Posterior cingulate gyrus (tissue), 11 donors: ENCODE measurements around the gene RPE.
A peak's percentile ranks its signal among the peaks of the same experiment; 100 is the strongest.

Source experiments
- DNase-seq, 10 donors: peaks; one replicate each; pipeline versions ENCODE4 v3.0.0 to v3.0.0-alpha.2; 2020 to 2021; ENCODE audit warnings: mixed read lengths in 3 of 10
- intact Hi-C: fragments of 100-400 bp; cut with DNase I; formaldehyde crosslinking; loops from one replicate; pipeline ENCODE4 v1.15.1; 2023

The RPE gene

DNA sequence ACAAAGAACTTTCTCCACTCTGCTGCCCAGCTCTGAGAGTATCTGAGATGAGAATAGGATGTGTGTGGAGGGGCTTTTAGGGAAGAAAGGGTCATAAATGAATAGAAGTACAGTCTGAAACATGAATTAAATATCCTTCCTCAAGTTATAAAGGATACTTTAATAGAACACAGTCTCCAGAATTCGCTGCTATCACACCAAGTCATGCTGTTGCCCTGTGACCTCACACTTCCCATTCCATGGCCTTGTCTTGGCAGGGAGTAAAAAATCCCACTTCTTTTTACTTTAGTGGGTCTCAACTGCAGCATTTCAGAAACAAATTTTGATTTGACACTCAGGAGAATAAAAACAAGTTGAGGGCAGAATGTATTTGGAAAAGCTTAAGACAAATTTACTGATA, 3.8 kb upstream of the RPE start:
- intact Hi-C loops, result no loop called here
- DNase-seq, result no peak

DNA sequence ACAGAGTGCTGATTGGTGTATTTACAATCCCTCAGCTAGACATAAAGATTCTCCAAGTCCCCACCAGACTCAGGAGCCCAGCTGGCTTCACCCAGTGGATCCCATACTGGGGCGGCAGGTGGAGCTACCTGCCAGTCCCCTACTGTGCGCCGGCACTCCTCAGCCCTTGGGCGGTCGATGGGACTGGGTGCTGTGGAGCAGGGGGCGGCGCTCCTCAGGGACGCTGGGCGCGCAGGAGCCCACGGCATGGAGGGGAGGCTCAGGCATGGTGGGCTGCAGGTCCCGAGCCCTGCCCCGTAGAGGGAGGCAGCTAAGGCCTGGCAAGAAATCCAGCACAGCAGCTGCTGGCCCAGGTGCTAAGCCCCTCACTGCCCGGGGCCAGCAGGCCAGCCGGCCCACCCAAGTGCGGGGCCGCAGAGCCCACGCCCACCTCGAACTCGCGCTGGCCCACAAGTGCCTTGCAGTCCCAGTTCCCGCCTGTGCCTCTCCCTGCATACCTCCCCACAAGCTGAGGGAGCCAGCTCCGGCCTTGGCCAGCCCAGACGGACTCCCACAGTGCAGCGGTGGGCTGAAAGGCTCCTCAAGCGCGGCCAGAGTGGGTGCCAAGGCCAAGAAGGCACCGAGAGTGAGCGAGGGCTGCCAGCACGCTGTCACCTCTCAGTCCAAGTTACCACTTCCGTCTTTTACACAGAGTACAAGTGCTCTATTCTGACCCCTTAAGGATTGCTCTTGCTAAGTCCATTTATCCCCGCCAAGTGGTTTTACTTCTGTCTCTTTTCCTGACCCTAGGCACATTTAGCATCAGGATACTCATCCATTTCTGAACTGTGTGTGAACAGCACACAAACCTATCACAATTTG, 1.7 kb upstream of the RPE start:
- intact Hi-C loops, result loop anchor here (1.0 kb wide), 1 partner anchor 170 kb away; no protein-coding TSS in a partner anchor
- peak in 2 of 10 donors; percentile 70 to 77 for DNase-seq

DNA sequence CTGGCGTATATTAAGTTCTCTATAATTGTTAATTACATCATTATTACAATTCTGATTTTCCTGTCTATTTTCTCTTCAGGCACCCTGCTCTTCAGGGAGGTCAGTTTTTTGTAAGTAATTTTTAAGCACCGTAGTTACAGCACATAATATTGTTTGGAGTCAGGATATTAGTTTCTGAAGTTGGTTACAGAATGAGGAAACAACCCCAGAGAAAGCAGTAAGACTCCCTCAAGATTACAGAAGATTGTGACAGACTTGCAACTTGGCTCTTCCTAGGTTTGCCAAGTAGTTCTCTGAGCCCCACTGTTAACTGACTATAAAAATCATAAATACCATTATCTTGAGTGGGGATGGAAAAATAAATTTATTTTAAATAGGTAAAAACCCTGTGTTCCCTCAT, 921 bp downstream of the RPE start:
- intact Hi-C loops, result no loop called here
- no peak for DNase-seq

DNA sequence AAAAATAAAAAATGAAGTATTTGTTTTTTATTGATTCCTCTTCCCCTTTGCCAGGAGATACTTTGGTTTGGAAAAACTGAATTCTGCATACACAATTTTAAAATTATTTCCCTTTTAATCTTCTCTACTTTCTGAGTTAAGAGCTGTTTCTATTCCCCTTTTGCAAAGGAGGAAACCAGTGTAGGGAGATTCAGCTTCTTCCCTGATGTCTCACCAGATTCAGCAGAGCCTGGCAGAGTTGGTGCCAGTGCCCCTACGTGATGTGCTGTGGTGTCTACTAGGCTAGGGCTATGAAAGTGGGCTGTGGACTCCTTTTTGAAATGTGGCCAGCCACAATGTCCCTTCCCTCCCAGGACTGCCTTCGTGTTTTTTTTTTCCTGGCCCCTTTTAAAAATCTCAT, 2.4 kb downstream of the RPE start:
- peak in 1 of 10 donors; percentile 28 for DNase-seq
- intact Hi-C loops, result no loop called here

DNA sequence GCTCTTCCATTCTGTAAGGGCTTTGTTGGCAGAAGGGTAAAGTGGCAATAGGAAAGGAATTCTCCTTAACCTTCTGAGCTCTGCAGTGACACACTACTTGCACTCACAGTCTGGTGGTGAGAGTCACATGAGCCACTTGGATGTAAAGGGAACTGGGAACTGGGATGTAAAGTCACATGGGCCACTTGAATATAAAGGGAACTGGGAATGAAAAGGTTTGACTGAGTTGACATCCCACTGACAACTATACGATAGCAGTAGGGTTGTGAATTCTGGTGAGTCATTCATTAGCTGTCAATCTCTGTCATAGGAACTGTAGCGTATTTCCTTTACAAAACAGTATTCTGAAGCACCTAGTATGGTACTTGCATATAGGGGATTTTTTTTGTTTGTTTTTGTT, 5.5 kb downstream of the RPE start:
- intact Hi-C loops, result no loop called here
- DNase-seq, result no peak

DNA sequence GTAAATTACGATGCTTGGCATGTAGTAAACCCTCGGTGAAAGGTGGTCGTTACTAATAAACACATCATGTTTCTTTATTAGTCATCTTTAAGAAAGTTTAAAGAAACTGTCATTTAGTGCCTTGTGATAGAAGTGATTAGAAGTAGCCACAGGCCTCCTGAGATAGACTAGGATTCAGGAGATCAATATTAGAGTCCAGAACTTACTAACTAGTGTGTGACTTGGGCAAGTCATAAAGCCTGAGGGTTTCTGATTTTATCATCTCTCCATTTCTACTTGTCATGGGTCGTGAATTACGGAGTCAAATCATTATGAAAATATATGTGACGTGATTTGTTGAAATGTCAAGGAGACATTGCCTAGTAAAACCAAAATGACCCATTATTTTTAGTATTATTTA, 6.7 kb downstream of the RPE start:
- DNase-seq, result no peak
- intact Hi-C loops, result no loop called here

DNA sequence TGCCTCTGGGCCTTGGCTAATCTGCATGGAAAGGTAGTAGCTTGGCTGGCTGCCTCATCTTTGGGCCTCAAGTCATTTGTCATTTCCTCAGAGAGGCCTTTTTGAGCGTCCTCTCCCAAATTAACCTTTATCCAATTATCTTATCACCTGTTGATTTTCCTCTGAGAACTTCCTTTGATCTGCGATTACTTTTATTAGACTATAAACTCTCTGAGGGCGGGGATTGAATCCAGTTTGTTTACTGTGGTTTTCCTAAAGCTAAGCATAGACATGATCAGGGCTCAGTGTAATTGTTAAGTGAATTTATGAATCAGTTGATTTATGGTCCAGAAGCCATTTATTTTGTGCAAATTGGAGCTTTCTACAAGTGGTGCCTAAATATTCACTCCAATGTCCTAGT, 7.5 kb downstream of the RPE start:
- DNase-seq, result no peak
- intact Hi-C loops, result no loop called here

DNA sequence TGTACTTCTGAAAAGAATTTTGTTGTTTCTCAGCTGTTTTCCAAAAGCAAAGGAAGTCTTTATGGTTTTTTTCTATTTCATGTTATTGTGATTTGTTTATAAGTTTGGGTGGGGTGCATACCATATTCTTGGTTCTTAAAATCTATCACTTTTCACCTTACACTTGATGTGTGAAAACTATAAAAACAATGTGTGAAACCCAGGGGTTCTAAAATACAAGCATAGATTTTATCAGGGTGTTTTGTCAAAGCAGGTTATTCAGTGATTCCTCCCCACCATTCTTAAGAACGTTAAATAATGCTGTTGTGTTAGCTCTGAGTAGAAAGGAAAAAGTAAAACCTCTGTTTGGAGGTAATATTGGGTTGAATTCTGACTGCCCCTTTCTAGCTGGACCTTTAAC, 17.7 kb downstream of the RPE start:
- intact Hi-C loops, result no loop called here
- no peak for DNase-seq

DNA sequence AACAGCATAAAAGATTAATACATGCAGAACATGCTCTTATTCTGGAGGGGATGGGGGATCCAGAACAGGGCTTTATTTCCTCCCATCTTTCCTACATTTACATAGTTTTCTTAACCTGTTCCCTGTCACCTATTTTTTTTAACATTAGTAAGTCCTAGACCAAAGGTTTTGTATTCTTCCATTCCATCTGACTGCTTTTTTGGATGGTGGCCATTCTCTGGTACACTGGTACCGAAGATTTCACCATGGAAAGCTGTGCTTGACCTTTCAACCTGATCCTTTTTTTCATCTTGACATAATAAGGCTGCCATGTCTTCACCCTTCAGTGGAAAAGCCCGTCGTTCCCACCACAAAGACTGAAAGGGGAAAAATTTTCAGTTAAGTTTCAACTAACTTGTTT, 20.4 kb downstream of the RPE start:
- intact Hi-C loops, result no loop called here
- DNase-seq, result no peak

DNA sequence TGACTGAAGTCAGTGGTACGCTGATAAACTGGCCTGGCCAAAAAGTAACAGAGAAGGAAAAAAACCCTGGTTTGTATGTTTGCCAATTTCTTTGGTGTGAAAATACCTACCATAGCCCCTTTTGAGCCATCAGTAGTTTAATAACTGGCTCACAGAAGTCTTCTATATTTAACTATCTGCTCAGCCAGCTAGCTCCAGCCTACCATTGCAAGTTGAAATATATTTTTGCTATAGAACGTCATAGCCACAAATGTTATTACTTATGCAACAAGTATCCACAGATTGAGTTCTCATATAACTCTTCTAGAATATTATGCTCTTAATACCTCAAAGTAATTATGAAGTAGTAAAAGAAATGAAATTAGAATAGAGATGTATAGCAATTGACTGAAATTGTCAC, 25.2 kb downstream of the RPE start:
- intact Hi-C loops, result no loop called here
- DNase-seq, result no peak

DNA sequence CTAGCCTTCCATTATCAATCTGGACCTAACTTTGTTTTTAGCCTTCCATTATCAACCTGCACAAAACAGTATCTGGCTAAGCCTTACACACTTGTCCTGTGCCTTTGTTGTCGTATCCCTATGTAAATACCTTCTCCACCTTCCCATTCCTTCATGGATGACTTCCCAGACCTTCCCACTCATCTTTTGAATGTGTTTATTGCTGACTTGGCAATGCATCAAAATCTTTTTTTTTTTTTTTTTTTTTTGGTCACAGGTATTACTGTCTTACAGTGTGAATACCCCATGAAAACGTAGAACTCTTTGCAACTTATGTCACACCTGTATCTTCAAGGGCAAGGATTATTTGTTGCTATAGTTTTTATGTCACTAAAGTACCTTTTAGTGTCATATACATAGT, 25.7 kb downstream of the RPE start:
- intact Hi-C loops, result no loop called here
- DNase-seq, result no peak

DNA sequence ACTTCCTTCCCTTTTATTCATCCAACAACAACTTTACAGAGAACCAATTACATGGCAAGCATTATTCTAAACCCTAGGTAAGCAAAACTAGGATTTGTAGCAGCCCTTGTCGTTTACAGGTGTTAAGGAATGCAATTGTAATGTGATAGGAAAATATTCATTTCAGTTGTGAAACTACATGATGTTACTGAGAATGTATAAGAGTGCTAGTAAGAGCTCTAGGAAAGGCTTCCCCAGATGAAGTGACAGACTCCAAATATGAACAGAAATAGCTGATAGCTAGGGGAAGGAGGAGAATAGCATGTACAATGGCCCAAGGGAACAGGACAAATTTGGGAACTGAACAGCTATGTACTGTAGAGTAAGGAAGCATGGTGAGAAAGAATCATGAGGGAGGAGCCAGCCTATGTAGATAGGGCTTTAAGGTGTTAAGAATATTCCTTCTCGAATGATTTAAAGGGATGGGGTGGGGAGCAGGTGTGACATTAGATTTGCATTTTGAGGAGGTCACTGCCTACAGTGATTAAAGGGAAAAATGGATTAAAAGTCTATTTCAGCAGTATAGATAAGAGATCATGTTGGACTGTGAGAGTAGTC, 31.7 kb downstream of the RPE start:
- DNase-seq, result no peak
- intact Hi-C loops, result no loop called here

DNA sequence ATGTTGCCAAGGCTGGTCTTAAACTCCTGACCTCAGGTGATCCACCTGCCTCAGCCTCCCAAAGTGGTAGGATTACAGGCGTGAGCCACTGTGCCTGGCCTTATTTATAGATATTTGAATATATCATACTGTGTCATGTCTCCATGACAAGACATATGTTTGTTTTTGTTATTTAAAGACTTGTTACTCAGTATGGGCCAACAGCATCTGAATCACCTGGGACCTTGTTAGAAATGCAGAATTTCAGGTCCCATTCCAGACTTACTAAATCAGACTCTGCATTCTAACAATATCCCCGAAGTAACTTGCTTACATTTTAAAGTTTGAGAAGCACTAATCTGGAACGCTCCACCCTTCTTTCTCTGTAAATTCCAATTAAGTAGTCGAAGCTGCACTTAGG, 33.2 kb downstream of the RPE start:
- intact Hi-C loops, result no loop called here
- no peak for DNase-seq

DNA sequence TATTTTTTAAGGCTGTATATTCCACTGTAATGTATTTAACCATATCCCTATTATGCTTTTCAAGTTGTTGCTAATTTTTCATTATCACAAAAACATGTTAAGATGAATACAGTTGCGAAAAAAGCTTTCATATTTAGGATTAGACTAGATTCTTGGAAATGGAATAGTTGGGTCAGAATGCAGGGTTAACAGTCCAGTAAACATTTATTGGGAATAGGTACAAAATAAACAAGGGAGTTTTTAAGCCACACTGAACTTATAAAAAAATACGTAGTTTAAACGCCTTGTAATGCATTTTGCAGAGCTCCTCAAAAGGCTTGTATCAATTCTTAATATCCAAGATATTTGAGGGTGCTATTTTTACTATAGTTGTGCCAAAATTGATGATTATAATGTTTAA, 35.6 kb downstream of the RPE start:
- intact Hi-C loops, result no loop called here
- DNase-seq, result no peak

DNA sequence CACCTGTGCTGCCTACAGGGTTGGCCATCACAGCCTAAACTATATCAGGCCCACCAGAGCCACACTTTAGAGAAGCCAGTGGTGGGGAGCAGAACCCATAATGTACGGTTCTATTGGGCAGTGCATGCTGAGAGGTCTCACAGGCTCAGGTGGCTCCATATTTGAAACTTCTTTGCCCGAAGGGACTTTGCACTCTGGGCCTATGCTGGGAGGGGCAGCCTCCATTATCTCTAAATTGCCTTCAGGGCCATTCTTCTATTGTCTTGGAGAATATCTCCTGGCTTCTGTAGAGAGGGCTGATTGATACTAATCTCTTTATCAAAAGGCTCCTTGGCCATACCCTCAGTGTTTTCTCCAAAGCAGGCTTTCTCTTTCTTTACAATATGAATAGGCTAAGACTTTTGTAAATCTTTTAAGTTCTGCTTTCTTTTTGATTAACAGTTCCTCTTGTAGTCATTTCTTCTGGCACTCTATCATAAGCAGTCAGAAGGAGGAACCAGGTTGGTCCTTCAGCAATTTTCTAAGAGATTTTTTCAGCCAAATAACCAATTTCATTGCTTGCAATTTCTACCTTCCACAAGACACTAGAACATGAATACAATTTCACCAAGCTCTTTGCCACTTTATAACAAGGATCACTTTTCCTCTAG, 44.5 kb downstream of the RPE start:
- no peak for DNase-seq

DNA sequence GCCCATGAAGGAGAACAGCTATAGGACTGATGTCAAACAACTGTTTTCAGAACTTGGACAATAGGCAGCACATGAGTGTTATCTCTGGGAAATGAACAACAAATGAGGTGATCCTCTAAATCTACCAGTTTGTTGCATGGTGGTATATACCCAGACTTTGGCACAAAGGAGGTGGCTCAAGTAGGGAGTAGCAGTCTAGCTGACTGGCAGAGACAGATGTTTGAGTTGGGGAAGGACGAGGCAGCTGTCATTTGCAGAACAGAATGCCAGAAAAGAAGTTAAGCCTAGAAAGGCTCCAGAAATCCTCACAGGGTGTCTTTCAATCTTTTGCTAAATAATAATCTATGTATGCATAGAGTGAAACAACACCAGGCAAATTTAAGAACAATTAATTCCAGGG, 47.4 kb downstream of the RPE start:
- intact Hi-C loops, result no loop called here
- DNase-seq, result no peak

More for the DNA sequence above, 44.5 kb downstream of the RPE start:
- intact Hi-C loops, result no loop called here

DNA sequence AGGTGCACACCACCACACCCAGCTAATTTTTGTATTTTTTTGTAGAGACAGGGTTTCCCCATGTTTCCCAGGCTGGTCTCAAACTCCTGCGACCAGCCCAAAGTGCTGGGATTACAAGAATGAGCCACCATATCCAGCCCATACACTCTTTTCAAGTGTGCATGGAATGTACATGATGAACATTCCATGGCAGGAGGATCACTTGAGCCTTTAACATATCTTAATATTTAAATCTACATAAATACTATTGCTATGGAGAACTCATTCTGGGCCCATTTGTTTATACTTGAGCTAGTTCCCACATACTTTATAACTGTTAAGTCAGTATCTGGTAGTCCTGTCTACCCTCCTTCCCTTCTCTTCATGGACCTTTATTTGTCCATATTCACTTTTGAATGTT, 48.4 kb downstream of the RPE start:
- no peak for DNase-seq
- intact Hi-C loops, result no loop called here

DNA sequence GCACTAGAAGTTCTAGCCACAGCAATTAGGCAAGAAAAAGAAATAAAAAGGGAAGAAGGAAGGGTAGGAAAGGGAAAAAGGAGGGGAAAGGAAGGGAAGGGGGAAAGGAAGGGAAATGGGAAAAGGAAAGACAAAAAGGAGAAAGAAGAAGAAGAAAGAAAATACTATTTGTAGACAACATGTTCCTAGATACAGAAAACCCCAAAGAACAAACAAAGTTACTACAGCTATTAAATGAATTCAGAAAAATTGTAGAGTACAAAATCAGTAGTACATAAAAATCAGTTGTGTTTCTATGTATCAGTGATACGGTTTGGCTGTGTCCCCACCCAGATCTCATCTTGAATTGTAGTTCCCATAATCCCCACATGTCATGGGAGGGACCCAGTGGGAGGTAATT, 52.3 kb downstream of the RPE start:
- intact Hi-C loops, result no loop called here
- DNase-seq, result no peak

DNA sequence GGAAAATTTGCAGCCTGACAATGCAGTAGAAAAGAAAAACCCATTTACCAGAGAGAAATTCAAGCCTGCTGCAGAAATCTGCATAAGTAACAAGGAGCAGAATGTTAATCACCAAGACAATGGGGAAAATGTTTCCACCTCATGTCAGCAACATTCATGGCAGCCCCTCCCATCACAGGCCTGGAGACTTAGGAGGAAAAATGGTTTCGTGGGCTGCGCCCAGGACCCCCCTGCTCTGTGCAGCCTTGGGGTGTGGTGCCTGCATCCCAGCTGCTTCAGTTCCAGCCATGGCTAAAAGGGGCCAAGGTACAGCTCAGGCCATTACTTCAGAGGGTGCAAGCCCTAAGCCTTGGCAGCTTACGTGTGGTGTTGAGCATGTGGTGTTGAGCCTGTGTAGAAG, 53.4 kb downstream of the RPE start:
- no peak for DNase-seq
- intact Hi-C loops, result no loop called here

DNA sequence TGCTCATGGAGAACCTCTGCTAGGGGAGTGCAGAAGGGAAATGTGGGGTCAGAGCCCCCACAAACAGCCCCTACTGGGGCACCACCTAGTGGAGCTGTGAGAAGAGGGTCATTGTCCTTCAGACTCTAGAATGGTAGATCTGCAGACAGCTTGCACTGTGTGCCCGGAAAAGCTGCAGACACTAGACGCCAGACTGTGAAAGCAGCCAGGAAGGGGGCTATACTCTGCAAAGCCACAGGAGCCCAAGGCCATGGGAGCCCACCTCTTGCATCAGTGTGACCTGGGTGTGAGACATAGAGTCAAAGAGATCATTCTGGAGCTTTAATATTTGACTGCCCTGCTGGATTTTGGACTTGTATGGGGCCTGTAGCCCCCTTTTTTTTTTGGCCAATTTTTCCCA, 60.9 kb downstream of the RPE start:
- DNase-seq, result no peak
- intact Hi-C loops, result no loop called here
